Activated naive CD4-positive, alpha-beta T cell treated with Interleukin-2 at 50 U/mL for 16 hours (primary cell): ENCODE measurements around the gene NINJ1.

ENCODE experiments used
- DNase-seq: peaks from one replicate; pipeline ENCODE4 v3.0.0-alpha.2; 2020

Gene NINJ1

GRCh38 chr9:93086447-93087224 lies 47.4 kb downstream of the NINJ1 start:
- DNase-seq = no peak

- no peak for DNase-seq
Measured at GRCh38 chr9:93085676-93086075, 48.4 kb downstream of the NINJ1 start.

GRCh38 chr9:93084471-93084881 lies 49.6 kb downstream of the NINJ1 start:
- DNase-seq = no peak

GRCh38 chr9:93083592-93084470 lies 50.2 kb downstream of the NINJ1 start:
- peak; percentile 55 for DNase-seq

- DNase-seq = no peak
Measured at GRCh38 chr9:93082841-93083411, 51.1 kb downstream of the NINJ1 start.

GRCh38 chr9:93081931-93082330 lies 52.1 kb downstream of the NINJ1 start:
- DNase-seq = no peak

- DNase-seq = no peak
Measured at GRCh38 chr9:93081081-93081529, 52.9 kb downstream of the NINJ1 start.

- no peak for DNase-seq
Measured at GRCh38 chr9:93080406-93080805, 53.6 kb downstream of the NINJ1 start.

- DNase-seq = no peak
Measured at GRCh38 chr9:93079371-93079770, 54.7 kb downstream of the NINJ1 start.

GRCh38 chr9:93077811-93078210 lies 56.2 kb downstream of the NINJ1 start:
- DNase-seq = no peak

GRCh38 chr9:93077367-93077766 lies 56.7 kb downstream of the NINJ1 start:
- DNase-seq = no peak

- no peak for DNase-seq
Measured at GRCh38 chr9:93076792-93077128, 57.3 kb downstream of the NINJ1 start.

- DNase-seq = no peak
Measured at GRCh38 chr9:93076101-93076791, 57.8 kb downstream of the NINJ1 start.

- DNase-seq = no peak
Measured at GRCh38 chr9:93072383-93072795, 61.7 kb downstream of the NINJ1 start.
